ENCODE results near the gene SKAP2.

DNA sequence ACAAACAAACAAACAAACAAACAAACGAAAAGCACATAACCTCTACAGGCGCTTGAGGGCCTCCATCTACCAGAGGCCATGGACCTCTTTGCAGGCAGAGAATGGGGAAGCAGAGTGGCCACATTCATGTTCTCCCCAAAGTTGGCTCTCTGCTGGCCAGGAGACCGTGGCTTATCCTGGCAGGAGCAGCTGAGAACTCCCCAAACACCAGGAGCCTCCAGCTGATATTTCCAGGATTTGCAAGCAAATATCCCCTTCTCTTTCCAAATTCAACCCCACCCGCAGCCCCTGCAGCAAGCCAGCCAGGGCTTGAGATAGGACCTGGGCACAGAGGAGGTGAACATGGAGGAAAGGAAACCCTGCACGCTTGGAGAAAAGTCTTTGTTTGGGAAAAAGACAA lies 240.0 kb downstream of the SKAP2 start:
- TF ChIP-seq KLF6 (CRISPR knock-in tag; IDR thresholded peaks at IDR 0.05) (no peak), SRSF4 (IDR thresholded peaks at IDR 0.05; ENCODE audit: low read depth, low read length, poor library complexity, severe bottlenecking) (no peak), HDAC6 (IDR thresholded peaks at IDR 0.05; ENCODE audit: low read depth, low read length) (no peak), ZNF282 (IDR thresholded peaks at IDR 0.05; ENCODE audit: partially characterized antibody) (no peak), STAG1 (CRISPR knock-in tag; IDR thresholded peaks at IDR 0.05) (no peak), POLR2A (IDR thresholded peaks at IDR 0.05; ENCODE audit: insufficient read depth in 1 of 2, low read depth in 2 of 2, low read length in 2 of 2) (no peak), ZNF879 (CRISPR knock-in tag; IDR thresholded peaks at IDR 0.05) (no peak), ZNF501 (CRISPR knock-in tag; IDR thresholded peaks at IDR 0.05) (no peak)
